ENCODE results near the gene TMED4.
"Not testable (repeated sequence)": the region's sequence is repeated elsewhere in the genome, so short reads cannot be mapped to it uniquely, and the experiment has no call there.

The TMED4 gene

DNA sequence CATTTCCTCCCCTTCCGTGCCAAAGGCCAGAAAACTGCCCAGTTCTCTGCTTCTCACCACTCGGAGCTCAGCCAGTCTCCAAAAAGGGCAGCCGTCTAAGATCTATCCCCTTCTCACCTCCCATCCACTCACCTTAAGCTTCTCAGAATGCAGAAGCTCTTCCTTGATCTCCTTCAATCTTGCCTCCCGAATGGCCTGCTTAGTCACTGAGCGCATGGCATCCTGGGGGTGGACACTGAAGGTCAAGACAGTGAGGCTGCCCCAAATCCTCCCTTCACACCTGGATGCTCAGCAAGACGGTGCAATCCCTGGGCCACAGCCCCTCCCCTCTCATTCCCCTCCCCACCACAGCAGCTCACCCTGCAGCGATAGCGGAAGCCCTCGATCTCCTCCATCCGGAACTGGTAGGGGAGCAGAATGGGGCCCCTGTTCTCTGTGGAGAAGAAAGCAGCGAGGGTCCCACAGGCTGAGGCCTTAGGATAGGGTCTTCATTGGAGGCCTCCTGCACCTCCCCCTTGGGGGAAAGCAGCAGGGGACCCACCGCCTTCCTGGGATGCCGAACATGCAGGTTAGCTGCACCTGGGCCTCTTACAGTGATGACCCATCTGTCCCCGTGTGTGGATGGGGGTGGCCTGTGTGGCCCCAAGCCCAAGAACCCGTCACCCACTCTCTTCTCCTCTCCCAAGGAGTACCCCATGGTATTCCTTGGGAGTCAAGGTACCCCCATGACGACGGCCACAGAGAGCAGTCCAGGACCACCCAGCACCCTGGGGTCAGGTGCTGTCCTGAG is 13.1 kb downstream of the TMED4 start:
- DNase-seq: no peak

DNA sequence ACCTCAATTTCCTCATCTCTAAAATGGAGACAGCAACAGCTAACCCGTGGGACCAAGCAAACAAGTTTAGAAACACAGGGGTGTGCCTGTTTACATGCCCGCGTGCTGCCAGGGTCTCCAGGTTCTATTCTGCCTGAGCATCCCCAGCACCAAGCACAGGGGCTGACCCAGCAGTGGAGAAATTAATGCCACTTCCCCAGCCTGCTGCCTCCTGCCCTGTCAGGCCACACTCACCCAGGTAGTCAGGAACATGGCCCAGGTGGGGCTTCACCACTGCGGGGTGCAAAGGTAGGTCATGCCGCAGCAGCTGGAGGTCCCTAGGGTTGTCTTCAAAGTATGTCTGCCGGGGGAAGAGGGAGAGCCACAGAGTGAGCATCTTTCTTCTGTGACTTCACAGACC is 14.1 kb downstream of the TMED4 start:
- no peak for DNase-seq

DNA sequence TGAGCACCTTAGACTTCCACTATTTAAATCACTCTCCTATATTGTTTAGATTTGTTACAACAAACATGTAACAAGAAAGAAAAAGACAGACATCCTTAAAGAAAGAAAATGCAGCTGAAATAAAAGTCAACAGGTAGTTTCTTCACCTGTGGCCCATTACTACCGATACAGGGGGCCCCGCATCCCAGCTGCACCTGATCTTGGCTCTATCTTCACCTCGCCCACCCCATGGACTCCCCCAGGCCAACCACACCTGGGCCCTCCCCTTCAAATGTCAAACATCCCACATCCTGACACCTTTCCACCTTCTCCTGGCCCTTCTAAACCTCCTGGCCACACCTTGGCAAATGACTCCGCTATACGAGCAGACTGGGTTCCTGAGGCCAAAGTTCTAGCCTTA is 15.4 kb downstream of the TMED4 start:
- DNase-seq: no peak

GRCh38 chr7:44565795-44566559 is 16.1 kb downstream of the TMED4 start:
- DNase-seq: no peak

GRCh38 chr7:44565097-44565794 is 16.8 kb downstream of the TMED4 start:
- DNase-seq: peak; percentile 49

- no peak for DNase-seq
These were observed 17.4 kb downstream of the TMED4 start for GRCh38 chr7:44564606-44565005.

DNA sequence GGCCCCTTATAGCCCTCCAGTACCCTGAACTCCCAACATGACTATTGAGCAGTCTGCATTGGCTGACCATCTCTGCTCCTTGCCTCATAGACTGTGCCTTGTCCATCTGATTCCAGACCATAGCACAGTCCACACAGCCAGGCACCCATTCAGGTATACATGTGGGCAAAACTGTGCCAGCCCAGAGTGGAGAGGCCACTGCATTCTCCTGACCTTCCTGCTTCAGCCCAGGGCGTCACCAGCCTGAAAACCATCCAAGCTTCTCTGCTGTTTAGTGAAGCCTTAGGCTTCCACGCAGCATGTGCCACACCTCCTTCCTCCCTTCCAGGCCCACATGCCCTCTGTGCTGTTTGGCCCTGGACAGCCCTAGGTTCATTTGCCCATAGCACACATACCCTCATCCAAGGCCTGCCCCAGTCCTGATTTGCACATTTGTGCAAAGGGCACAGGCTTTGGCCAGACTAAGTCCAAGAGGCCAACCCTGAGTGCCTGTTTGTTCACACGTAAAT is 18.8 kb downstream of the TMED4 start:
- DNase-seq: no peak

DNA sequence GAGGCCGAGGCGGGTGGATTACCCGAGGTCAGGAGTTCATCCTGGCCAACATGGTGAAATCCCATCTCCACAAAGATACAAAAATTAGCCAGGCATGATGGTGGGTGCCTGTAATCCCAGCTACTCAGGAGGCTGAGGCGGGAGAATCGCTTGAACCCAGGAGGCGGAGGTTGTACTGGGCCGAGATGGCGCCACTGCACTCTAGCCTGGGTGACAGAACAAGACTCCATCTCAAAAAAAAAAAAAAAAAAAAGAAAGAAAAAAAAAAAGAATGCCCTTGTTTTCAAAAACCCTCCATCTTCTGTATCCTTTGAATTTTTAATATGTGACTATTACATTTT is 19.4 kb downstream of the TMED4 start:
- DNase-seq: not testable (repeated sequence)

DNA sequence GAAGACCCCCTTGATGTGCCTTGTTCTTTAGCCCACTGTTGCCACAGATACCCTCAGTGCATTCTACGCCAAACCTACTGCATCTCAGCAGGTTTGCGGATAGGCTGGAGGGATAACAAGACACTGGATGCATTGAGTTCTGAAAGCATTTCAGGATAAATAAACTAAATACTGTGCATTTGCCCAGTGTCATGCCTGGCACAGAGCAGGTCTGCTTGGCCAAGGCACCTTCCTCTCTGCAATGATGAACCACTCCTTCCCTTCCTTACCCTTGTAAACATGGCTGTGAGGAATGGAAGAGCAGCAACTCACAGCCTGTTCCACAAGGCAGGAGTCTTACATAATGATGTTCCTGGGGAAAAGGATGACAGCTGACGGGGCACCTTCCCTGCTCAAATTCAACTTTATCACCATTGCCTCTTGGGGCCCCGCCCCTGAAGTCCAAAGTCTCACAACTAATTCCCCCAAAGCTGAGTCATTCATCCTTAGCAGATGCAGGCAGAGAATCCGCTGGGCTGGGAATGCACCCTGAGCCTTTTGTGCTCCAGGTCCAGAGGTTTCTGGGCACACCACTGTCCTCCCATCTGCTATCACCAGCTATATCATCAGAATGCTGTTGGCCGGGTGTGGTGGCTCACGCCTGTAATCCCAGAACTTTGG is 19.9 kb downstream of the TMED4 start:
- no peak for DNase-seq

DNA sequence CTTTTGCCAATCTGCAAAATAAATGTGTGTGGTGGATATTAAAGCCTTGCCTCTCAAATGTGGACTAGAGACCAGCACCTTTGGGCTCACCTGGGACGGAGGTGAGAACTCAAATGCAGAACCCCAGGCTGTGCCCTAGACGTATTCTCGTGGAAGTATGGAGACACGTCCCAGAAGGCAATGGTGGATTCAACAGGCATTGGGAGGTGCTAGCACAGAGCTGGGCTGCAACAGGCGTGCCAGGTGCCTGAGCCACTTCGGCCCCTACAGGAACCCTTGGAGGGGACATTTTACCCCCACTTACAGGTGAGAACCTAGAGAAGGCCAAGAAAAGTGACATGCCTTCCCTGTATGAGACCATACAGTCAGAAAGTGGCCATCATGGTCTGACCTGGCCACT is 20.6 kb downstream of the TMED4 start:
- DNase-seq: no peak

- DNase-seq: no peak
These were observed 22.5 kb downstream of the TMED4 start for GRCh38 chr7:44559485-44559884.

DNA sequence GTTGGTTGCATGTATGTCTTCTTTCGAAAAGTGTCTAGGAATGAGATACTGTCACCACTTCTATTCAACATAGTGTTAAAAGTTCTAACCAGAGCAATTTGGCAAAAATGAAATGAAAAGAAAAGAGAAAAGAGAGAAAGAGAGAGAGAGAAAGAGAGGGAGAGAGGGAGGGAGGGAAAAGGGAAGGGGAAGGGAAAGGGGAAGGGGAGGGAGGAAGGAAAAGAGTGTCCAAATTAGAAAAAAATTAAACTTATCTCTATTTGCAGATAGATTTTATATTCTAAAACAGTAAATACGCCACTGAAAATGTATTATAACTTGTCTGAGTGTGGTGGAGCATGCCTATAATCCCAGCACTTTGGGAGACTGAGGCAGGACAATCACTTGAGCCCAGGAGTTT is 24.5 kb downstream of the TMED4 start:
- no peak for DNase-seq

DNA sequence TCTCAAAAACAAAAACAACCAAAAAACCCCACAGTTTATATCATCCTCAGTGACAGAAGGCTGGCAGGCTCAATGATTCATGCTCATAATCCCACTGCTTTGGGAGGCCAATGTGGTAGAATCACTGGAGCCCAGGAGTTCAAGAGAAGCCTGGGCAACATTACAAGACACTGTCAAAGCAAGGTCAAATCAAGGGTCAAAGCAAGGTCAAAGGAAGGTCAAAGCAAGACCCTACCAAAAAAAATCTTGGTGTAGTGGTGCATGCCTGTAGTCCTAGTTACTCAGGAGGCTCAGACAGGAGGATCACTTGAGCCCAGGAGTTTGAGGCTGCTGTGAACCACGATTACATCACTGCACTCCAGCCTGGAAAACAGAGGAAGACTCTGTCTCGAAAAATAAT is 26.7 kb downstream of the TMED4 start:
- DNase-seq: no peak

DNA sequence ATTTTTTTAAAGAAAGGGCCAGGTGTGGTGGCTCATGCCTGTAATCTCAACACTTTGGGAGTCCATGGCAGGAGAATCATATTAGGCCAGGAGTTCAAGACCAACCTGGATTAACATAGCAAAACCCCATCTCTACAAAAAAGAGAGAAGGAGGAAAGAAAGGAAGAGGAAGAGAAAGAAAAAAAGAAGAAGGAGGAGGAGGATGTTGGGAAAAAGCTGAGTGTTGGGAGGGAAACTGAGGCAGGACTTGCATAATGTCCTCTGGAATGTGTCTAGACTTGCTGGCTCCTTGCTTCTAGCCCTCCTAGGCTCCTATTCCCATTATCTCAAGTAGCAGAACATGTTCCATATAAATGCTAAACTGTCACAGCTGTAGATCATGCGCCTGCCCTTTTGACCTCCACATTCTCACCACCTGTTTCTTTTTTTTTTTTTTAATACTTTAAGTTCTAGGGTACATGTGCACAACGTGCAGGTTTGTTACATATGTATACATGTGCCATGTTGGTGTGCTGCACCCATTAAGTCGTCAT is 29.5 kb downstream of the TMED4 start:
- not testable (repeated sequence) for DNase-seq

GRCh38 chr7:44549457-44549856 is 32.6 kb downstream of the TMED4 start:
- DNase-seq: no peak

GRCh38 chr7:44548893-44549292 is 33.1 kb downstream of the TMED4 start:
- no peak for DNase-seq

GRCh38 chr7:44547536-44548231 is 34.3 kb downstream of the TMED4 start:
- DNase-seq: no peak

DNA sequence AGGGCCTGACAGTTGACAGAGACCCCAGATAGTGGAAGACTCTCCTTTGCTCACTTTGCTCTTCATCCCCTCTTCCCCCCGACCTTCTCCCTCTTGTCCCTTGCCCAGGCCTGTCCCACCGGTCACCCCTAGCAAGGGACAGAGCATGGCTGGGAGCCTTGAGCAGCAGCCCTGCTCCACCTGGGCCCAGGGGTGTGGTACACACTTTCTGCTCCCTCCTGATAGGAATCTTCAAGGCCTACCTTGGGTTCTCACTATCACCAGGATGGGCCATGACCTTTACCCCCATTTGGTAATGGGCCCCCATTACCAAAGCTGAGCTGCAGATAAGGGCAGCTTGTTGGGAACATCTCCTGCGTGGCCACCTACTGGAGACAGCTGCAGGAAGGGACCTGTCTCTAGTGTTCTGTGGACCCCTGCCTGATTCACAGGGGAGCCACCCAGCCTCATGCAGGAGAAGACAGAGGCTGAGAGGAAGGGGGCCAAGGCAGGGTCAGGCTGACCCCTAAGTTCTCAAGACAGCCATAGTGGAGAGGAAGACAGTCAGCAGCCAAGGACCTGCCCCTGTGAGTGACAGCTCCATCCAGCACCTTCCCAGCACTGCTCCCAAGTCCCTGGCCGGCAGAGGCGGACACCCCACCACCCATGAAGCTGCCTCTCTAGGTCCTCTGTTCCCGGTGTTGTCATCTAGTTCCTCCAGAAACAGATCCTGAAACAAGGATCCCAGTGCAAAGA is 40.0 kb downstream of the TMED4 start:
- no peak for DNase-seq

GRCh38 chr7:44541028-44541869 is 40.8 kb downstream of the TMED4 start, which contains the start of gene NPC1L1:
TSS of gene NPC1L1 (minus strand) at chr7:44541330. CDS start at chr7:44541259, 71 bp downstream.
- no peak for DNase-seq

GRCh38 chr7:44540592-44541027 is 41.4 kb downstream of the TMED4 start:
- DNase-seq: no peak

All from inflammatory macrophage treated with lipopolysaccharide for 4 hours (primary cell).